ENCODE measurements around the gene ATG16L2. TPM values are rescaled to one million over a fixed set of nuclear protein-coding genes. Genes with fewer than 3 reads are reported as not detected.

The ATG16L2 gene
- total RNA-seq, 1 experiment from 2014 or later = 17.3 TPM

DNA sequence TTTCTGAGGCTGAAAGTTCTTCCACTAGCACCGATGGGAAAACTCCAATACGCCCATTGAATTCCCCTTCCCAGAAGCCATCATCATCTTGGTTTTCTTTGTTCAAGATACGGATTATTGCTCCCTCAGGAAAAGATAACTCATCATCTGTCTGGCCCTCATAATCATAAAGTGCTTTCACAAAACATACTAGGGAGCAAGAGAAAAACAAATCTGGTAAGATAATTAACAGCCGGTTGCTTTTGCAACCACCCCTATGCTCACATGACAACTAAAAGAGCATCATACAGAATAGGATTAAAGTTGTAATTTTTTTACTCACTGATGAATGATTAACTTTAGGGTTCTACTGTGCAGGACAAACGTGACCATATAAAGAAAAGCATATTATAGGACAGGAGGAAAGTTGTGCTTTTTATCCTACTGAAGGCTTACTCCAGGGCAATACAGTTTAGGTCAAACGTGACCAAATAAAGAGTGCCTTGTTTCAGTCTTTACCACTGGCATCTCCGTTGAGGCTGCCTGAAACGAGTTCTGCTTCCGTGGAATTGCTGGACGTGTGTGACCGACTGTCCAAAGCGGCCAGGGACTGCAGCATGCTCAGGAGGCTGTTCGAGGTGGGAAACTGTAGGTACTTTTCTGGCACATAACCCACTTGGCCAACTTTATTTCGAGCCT is 28.6 kb downstream of the ATG16L2 start:
- Histone ChIP-seq H3K18ac (ENCODE audit: insufficient read length, low read depth, low read length) (no peak overlapping the region), H3K79me2 (ENCODE audit: insufficient read depth, low read length) (no peaks in the 10 kb centered on the region), H3K27ac (ENCODE audit: insufficient read length, low read depth, low read length) (no peak overlapping the region), H2BK15ac (ENCODE audit: low read depth, low read length) (no peak overlapping the region), H2BK12ac (ENCODE audit: insufficient read length, low read depth, low read length) (no peak overlapping the region), H2AFZ (ENCODE audit: low read length) (no peak overlapping the region), H4K20me1 (ENCODE audit: control insufficient read depth, insufficient read depth, insufficient read length) (no peaks in the 10 kb centered on the region), H2BK120ac (ENCODE audit: low read depth, low read length, poor library complexity, severe bottlenecking) (no peak overlapping the region), H3K23me2 (ENCODE audit: insufficient read length, low read depth, low read length, poor library complexity, severe bottlenecking) (no peaks in the 10 kb centered on the region), H3K56ac (ENCODE audit: insufficient read length, low read depth, low read length) (no peak overlapping the region), H3K4ac (ENCODE audit: low read depth, low read length) (no peak overlapping the region), H3K9me3 (ENCODE audit: control insufficient read depth, low read depth, low read length) (no peaks in the 10 kb centered on the region), H3K14ac (ENCODE audit: insufficient read depth, low read length) (no peak overlapping the region), H4K91ac (ENCODE audit: insufficient read length, low read depth, low read length) (no peak overlapping the region), H3K23ac (ENCODE audit: insufficient read length, low read depth, low read length) (no peak overlapping the region), H3K4me2 (ENCODE audit: insufficient read depth, insufficient read length, low read length) (no peak overlapping the region), H3K79me1 (ENCODE audit: insufficient read depth, low read depth, low read length, poor library complexity, severe bottlenecking) (no peaks in the 10 kb centered on the region), H4K5ac (ENCODE audit: insufficient read length, low read depth, low read length) (no peak overlapping the region), H2BK20ac (ENCODE audit: low read depth, low read length, poor library complexity, severe bottlenecking) (no peak overlapping the region), H2AK5ac (ENCODE audit: insufficient read length, low read length) (no peak overlapping the region), H3T11ph (ENCODE audit: low read length) (no peak overlapping the region), H3K4me1 (ENCODE audit: insufficient read depth, low read length) (no peaks in the 10 kb centered on the region), H3K27me3 (ENCODE audit: insufficient read depth, low read length) (no peaks in the 10 kb centered on the region), H3K9ac (ENCODE audit: extremely low read depth, insufficient read length, low read length) (no peak overlapping the region), H4K8ac (replicated peaks; ENCODE audit: insufficient read length, low read depth, low read length) (no peak overlapping the region), H2BK5ac (ENCODE audit: insufficient read length, low read length) (no peak overlapping the region)
- Mint-ChIP-seq H3K4me1 (no peaks in the 10 kb centered on the region), H3K27me3 (ENCODE audit: low read depth) (no peaks in the 10 kb centered on the region), H3K36me3 (ENCODE audit: insufficient read depth in 1 of 3, low read depth in 3 of 3) (0 out of 7 replicates have a peak, but pooled peaks cover 0 to 5% (median 0%) of the 10 kb centered on the region in 3 experiments), H3K4me3 (no peak overlapping the region), H3K27ac (no peak overlapping the region), H3K9me3 (no peaks in the 10 kb centered on the region)
- TF ChIP-seq, protein P1, sequence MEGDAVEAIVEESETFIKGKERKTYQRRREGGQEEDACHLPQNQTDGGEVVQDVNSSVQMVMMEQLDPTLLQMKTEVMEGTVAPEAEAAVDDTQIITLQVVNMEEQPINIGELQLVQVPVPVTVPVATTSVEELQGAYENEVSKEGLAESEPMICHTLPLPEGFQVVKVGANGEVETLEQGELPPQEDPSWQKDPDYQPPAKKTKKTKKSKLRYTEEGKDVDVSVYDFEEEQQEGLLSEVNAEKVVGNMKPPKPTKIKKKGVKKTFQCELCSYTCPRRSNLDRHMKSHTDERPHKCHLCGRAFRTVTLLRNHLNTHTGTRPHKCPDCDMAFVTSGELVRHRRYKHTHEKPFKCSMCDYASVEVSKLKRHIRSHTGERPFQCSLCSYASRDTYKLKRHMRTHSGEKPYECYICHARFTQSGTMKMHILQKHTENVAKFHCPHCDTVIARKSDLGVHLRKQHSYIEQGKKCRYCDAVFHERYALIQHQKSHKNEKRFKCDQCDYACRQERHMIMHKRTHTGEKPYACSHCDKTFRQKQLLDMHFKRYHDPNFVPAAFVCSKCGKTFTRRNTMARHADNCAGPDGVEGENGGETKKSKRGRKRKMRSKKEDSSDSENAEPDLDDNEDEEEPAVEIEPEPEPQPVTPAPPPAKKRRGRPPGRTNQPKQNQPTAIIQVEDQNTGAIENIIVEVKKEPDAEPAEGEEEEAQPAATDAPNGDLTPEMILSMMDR (conservative IDR thresholded peaks at IDR 0.05) = no peak
- DNase-seq = no peak
- WGBS (ENCODE audit: extremely low coverage, insufficient read length, low lambda C conversion rate) = no CpG with 5 or more reads among the region's 14 CpGs
